GM21576 (cell line): Measurements from ENCODE around the gene ADORA2B.
"Not testable (repeated sequence)": the region's sequence is repeated elsewhere in the genome, so short reads cannot be mapped to it uniquely, and the experiment has no call there.

Experiments
- ATAC-seq: cut with Tn5 transposase; IDR thresholded peaks from one replicate; pipeline ENCODE4 v1.9.1; 2021; ENCODE audit warnings: mild to moderate bottlenecking, moderate library complexity; ENCODE audit not compliant: unreplicated experiment

ADORA2B gene

DNA sequence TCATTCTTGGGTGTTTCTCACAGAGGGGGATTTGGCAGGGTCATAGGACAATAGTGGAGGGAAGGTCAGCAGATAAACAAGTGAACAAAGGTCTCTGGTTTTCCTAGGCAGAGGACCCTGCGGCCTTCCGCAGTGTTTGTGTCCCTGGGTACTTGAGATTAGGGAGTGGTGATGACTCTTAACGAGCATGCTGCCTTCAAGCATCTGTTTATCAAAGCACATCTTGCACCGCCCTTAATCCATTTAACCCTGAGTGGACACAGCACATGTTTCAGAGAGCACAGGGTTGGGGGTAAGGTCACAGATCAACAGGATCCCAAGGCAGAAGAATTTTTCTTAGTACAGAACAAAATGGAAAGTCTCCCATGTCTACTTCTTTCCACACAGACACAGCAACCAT, 34.1 kb downstream of the ADORA2B start:
- not testable (repeated sequence) for ATAC-seq

DNA sequence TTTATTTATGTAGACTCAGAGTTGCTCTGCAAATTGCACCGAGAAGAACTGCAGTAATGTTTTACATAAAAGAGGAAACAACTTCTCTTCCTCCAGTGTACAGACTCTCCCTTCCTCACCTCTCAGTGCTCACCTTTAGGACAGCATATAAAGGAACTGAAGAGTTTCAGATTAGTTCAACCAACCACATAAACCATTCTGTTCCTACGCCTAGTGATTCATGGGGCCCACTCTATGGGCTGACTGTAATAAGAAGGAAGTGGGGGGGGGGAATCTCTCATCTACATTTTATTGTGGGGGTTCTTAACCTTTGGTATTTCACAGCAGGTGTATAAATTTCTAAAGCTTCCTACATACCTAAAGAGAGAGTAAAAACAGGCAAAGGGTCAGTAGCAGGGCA, 36.3 kb downstream of the ADORA2B start:
- peak; percentile 77 for ATAC-seq

DNA sequence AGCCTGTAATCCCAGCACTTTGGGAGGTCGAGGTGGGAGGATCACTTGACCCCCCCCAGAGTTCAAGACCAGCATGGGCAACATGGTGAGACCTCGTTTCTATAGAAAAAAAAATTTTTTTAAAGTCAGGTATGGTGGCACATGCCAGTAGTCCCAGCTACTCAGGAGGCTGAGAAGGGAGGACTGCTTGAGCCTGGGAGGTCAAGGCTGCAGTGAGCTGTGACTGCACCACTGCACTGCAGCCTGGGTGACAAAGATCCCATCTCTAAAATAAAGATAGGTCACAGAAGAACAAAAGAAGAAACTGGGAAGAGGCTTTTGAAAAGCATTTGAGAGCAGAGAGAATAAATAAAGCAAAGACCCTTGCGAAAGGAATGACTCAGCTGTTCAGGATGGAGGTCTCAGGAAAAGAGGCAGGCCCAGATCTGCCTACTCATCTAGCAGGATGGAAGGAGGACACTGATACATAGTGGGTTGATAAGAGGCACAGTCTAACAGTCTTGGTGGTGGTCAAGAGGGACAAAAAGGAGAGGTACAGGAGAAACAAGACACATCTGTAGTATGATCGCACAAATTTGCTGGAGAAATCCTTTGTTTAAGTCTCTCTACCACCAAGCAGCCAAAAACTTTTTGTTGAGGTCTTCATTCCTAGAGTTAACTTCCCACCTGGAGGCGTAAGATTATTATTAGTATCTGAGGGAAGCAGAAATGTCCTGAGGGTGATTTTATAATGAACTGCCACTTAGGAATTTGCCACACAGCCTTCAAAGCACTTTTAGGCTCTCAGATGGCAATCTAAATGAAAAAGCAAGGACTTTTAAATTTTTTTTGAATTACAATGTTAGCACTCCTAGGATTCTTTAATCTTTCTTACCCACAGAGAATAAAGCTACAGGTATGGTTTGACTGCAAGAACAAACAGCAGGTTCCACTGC, 37.0 kb downstream of the ADORA2B start:
- ATAC-seq = no peak

DNA sequence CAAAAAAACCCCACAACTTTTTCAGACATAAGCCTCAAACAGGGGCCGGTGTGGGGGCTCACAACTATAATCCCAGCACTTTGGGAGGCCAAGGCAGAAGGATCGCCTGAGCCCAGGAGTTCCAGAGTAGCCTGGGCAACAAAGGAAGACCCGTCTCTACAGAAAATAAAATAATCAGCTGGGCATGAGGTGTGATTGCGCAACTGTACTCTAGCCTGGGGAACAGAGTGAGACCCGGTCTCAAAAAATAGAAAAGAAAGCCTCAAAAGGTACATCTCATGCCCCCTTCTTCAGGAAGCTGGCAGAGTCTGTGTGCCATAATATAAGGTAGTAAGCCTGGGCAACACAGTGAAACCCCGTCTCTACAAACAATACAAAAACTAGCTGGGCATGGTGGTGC, 51.4 kb downstream of the ADORA2B start:
- ATAC-seq = no peak

DNA sequence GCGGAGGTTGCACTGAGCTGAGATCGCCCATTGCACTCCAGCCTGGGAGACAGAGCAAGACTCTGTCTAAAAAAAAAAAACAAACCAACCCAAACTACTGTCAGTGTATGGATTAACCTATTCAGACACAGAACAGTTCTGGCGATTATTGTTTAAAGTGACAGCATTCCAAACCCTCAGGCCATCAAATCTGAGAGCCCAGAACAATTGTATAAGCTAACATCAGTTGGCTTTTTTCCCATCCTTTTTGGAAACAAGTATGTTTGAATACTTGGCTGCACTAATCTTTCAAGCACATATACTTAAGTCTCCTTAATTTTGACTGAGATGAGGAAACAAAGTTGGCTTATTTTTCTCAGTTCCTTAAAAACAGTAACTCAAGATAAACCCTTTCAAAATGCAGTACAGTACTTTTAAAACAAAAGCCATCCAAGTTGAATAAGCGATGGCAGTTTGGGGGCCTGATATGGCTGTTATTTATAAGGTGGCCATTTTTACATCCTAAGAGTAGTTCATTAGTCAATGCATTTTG, 53.2 kb downstream of the ADORA2B start:
- ATAC-seq = no peak

DNA sequence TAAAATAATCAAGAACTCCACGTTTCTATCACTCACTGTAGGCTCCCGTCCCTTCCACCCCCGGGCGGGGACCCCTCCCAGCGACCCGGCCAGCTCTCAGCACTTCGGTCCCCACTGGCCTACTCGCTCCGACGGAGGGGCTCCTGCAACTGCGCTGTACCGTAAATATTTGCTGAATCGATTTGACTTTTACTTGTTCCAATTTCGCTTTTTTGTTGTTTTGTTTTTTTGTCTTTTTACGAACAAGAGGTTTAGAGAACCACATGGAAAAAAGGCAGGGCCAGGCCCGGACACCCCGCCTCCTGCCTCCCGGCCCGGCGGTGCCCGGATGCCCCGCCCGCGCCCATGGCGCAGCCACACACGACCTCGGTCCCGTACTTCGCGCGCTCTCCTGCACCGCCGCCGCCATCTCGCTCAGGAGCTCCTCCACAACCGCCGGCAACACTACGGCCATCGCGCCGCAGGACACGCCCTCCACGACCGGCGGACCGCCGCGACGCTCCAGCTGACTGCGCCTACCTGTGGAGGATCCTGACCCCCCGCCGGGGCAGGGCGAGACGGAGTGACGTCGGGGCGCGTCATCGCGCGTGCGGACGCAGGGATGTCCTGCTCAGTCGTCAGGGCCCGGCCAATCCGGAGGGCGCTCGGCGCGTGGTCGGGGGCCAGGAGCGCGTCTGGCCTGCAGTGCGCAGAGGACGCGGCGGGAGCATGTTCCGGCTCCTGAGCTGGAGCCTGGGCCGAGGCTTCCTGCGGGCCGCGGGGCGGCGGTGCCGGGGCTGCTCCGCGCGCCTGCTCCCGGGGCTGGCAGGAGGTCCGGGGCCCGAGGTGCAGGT, 54.4 kb downstream of the ADORA2B start, which contains the start of the genes TTC19 and ZSWIM7:
TTC19 (plus strand) TSS at position 684 of the 833 bp plus-strand sequence; CDS start at position 709, 25 bp downstream.
ZSWIM7 (minus strand) TSS at position 564 of the 833 bp plus-strand sequence; CDS start at position 454, 110 bp downstream.
- ATAC-seq = peak; percentile 91

DNA sequence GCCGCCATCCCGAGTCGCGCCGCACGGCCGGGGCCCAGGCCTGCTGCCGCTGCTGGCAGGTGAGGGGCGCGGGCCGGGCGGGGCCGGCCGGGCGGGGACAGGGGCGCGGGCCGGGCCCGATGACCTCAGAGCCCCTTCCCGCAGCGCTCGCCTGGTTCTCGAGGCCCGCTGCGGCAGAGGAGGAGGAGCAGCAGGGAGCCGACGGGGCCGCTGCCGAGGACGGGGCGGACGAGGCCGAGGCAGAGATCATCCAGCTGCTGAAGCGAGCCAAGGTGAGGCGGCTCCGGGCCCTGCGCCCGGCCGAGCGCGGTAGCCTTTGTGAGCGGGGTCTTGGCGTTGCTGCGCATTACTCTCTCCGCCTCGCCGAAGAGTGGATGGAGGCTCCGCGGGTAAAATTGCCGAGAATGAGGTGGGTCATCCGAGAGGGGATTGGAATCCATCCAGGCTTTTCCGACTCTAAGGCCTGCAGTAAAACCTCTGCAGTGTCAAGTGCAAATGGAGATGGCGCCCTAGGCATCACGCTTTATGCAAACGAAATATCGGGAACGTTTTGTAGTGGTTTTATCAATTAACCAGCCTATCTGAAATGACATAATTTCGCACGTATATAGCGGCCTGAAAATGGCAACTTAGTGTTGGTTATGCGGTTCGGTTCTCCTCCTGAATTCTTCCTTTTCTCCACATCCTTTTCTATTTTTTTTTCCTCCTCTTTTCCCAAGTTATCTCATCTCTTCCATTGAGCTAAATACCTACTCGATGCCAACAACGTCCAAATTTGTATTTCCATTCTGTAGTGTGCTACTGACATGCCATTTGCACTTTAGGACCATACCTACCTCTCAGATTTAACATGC, 55.3 kb downstream of the ADORA2B start:
- peak; percentile 25 for ATAC-seq

DNA sequence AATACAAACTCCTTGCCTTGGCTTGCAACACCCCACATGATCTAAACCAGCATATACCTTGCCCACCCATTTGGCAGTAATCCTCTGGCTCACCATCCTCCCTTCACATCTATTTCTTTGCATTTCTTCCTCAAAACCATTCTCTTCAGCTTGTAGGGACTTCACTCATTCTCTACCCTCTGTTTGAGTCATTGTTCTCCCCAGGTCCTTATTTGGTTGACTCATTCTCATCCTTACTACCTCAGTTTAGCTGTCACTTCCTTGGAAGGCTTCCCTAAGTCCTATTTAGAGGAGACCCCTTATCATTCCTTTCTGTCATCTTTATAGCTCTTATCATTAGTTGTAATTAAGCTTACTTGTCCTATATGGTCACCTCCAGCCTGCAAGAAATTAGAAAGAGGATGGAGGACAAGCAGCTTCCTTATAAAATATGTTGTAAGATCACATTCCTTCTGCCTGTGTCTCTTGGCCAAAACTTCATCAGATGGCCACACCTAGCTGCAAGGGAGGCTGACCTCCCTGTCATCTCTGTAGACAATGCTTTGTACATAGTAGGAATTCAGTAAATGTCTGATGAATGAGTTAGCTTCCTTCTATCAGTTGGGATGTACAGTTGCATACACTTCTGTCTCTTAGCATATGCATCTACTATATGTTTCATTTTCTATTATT, 56.4 kb downstream of the ADORA2B start:
- no peak for ATAC-seq

DNA sequence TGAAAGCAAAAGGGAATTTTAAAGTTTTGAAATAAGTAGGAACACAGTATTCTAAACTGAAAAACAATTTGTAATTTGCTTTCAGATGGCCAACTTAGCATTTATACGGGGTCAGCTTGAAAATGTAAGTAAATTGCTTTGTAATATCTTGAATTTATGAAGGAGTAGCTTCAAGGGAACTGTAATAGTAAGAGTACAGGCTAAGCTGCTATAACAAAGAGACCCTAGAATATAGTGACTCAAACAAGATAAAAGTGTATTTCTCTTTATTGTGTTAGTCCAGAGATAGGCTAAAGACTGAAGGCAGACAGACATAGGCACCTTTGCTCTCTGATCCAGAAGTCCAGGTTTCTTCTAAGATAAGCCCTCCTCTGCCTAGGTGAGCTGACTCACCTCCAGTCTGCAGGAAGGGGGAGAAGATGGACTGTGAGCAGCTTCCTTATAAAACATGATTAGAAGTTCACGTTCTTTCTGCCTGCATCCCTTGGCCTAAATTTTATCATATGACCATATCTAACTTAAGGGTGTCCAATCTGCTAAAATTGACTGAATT, 57.9 kb downstream of the ADORA2B start:
- ATAC-seq = no peak

DNA sequence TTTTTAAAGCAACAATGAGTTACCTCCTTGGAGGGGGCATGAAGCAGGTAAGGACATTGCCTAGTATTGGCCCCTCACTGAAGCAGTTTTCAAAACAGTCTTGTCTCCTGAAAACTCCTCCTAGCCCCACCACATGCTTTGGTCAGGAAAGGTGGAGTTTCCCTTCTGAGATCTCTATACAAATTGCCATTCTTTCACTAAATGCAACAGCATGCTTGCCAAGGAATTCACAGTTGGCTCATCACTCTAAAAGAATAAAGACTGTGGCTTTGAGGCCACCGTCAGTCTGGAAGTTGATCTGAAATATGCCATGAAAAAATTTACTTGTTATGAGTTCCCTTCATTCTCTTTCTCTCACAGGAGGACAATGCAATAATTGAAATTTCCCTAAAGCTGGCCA, 58.9 kb downstream of the ADORA2B start:
- ATAC-seq = no peak

DNA sequence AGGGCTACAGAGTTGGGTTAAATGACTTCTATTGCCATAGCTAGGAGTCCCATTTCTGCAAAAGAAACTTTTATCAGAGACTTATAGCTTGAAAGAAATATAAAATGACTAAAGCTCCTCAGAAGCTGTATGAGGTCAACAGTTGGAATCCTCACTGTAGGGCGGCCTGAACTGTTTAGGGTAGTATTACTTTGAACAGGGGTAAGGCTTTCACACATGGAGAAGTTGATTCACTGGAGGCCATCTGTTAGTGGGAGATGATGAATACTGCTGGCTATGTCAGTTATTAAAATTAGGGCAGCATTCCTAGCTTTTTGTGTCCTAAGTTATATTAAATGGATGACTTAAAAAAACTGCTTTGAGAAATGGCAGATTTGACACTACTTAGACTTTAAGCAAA, 60.7 kb downstream of the ADORA2B start:
- ATAC-seq = no peak

DNA sequence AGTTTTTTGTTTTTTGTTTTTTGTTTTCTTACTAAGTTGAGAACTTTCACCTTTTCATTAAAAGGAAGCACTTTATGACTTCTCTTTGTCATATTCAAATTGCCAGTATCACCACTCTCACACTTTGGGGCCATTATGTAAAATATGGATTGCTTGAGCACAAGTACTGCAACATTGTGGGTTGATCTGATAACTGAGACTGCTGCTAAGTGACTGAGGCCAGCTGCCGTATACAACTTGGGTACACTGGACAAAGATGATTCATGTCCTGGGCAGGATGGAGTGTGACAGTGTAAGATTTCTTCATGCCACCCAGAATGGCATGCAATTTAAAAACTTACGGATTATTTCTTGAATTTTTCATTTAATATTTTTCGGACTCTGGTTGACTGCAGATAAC, 62.5 kb downstream of the ADORA2B start:
- ATAC-seq = no peak

DNA sequence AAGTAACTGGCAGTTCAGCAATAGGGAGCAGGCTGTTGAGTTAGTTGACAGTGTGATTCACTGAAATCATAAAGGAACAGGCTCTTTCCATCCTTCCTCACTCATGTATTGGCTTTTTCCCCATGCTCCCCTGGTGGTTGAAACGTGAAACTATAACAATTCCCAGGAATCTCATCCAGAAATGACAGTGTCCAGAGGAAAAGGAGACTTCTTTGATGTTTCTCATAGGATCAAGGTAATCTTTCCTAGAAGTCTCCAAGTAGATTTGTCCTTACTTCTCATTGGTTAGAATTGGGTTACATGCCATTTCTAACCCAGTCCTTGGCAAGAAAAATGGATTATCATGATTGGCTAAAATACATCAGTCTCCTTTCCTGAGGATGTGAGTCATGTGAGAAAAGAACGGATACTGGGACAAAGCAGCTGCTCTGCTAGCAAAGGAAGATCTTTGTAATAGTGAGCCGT, 69.0 kb downstream of the ADORA2B start:
- ATAC-seq = no peak

DNA sequence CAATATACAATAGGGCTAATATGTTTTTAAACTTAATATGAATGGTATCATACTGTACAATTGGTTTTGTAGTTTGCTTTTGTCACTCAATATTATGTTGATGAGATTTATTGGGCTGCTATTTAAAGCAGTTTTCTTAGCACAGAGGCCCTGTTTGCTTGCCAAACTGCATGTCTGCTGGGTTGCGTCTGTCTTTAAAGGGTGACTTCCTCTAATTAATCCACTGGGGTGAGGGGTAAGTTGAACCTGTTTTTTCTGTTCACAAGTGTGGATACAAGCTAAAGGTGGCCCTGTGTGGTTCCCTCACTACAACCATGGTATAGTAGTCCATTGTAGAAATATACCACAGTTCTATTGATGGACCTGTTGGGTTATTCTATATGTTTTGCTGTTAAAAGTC, 74.4 kb downstream of the ADORA2B start:
- ATAC-seq = no peak

DNA sequence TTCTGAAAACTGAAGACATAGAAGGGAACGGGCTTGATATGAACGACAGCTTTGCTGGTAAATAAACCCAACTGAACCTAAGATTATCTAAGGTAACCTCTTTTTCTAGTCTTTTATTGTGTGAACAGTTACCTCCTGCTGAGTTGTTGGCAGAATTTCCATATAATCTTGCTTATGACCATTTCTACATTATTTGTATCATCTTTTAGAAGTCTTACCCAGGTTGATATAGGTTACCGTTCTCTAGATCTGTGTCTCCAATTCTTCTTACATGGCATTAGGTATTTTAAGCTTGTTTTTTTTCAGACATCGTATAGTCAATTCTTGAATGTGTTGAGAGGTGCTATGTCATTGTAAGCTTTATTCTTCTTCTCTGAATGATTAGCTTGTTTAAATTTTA, 79.0 kb downstream of the ADORA2B start:
- ATAC-seq = no peak

DNA sequence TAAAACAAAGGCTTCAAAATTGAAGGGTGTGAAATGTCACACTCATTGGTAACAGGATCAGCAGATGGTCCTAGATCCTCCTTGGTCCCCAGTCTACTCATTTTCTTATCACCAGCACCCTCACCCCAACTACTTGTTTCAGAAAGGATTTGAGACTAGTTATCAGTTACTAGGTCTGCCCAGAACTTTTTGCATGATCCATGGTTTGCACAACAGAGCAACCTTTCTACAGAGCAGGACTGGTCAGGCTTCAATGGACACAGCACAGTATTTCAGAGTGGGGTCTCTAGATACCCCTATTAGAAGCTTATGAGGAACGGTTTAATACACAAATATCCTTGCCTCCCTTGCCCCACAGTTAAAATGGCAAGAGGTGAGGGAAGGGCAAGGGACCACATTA, 80.3 kb downstream of the ADORA2B start:
- no peak for ATAC-seq
